GM06990 (cell line): ENCODE measurements around the gene CCDC73.
A peak's percentile ranks its signal among the peaks of the same experiment; 100 is the strongest.
"Not testable (repeated sequence)": the region's sequence is repeated elsewhere in the genome, so short reads cannot be mapped to it uniquely, and the experiment has no call there.

ENCODE experiments used
- DNase-seq: peaks from one replicate; pipeline ENCODE4 v3.0.0-alpha.2; 2011; ENCODE audit not compliant: insufficient read length; ENCODE audit errors: extremely low read depth
- H3K27me3 ChIP-seq: replicated peaks from 2 replicates; pipeline ENCODE4 v1.6.0; 2011; ENCODE audit warnings: low read length; ENCODE audit not compliant: control insufficient read depth, insufficient read depth
- H3K36me3 ChIP-seq: 2 replicates; pipeline ENCODE4 v1.5.1; 2011; ENCODE audit warnings: low read length; ENCODE audit not compliant: control insufficient read depth, insufficient read depth
- H3K4me3 ChIP-seq: replicated peaks from 2 replicates; pipeline ENCODE4 v1.5.1; 2011; ENCODE audit warnings: low read depth, mild to moderate bottlenecking, control low read depth, low read length
- TF ChIP-seq, protein P1 (sequence below): IDR thresholded peaks from 2 replicates; pipeline ENCODE4 v1.5.1; 2011; ENCODE audit warnings: low read length, control low read depth, mild to moderate bottlenecking, inconsistent platforms; ENCODE audit not compliant: insufficient read depth, poor library complexity, severe bottlenecking

The CCDC73 gene

DNA sequence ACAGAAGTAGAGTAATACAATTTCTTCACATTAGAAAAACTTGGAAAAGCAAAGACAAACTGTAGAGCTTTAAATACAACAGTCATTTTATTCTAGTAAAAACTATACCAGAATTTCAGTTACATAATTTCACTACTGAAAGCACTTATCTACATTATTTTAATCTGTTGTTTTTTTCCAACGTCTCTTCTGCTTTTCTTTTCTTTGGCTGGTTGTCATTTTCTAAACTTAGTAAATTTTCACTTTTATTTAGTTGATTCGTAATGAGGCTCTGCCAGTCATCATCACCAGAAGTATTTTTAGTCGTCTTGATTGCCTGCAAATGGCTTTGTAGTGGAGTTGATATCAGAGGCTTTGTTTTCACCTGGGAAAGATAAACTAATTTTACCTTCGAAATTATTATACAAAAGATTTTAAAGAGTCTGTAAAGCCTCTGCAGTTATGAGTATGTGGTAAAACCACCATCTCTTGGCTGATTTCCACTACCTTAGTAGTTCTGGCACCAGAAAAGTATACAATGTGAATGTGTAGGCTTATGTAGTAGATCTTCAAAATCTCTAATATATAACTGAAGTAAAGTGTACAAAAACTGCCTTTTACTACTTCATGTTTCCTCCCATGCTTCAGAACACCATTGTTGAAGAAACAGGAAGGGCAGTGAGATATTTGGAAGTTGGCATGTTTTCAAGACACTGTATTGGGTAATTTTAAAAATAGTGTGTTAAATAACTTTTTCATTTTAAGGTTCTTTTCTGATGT lies 191.6 kb downstream of the CCDC73 start:
- Histone ChIP-seq H3K36me3 (peaks cover 5% of the 10 kb centered on the region), H3K4me3 (no peak overlapping the region), H3K27me3 (no peaks in the 10 kb centered on the region)
- TF ChIP-seq, protein P1, sequence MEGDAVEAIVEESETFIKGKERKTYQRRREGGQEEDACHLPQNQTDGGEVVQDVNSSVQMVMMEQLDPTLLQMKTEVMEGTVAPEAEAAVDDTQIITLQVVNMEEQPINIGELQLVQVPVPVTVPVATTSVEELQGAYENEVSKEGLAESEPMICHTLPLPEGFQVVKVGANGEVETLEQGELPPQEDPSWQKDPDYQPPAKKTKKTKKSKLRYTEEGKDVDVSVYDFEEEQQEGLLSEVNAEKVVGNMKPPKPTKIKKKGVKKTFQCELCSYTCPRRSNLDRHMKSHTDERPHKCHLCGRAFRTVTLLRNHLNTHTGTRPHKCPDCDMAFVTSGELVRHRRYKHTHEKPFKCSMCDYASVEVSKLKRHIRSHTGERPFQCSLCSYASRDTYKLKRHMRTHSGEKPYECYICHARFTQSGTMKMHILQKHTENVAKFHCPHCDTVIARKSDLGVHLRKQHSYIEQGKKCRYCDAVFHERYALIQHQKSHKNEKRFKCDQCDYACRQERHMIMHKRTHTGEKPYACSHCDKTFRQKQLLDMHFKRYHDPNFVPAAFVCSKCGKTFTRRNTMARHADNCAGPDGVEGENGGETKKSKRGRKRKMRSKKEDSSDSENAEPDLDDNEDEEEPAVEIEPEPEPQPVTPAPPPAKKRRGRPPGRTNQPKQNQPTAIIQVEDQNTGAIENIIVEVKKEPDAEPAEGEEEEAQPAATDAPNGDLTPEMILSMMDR, result no peak
- DNase-seq, result no peak

DNA sequence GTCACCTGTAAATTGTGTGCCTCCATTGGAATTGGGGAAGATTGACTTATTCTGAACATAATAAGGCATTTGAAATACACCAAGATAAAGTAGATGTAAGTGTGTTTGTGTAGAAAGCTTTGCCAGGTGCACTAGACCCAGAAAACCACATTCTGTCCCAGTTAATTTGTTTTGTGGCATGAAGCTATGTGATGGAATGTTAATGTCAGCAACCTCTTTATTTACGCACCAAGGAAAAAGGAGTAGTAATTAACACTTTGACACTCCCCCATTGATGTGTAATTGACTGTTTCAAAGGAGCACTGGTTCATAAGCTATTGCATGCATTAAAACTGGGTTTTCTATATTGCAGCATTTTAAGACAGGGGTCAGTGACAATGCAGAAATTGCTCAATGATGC lies 196.5 kb downstream of the CCDC73 start:
- no peak for DNase-seq
- Histone ChIP-seq H3K36me3 (peaks cover 11% of the 10 kb centered on the region), H3K27me3 (no peaks in the 10 kb centered on the region), H3K4me3 (no peak overlapping the region)
- TF ChIP-seq, protein P1, result no peak

DNA sequence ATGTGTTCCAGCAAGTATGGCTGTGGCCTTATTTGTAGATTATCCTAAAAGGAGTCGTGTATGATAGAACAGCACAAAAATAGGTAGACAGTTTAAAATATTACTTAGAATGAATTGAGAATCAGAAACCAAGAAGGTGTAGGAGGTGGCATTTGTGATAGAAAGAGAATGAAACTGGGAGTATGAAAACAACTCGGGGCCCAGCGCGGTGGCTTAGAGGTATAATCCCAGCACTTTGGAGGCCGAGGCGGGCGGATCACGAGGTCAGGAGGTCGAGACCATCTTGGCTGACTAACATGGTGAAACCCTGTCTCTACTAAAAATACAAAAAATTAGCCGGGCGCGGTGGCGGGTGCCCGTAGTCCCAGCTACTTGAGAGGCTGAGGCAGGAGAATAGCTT lies 198.3 kb downstream of the CCDC73 start:
- not testable (repeated sequence) for DNase-seq, H3K4me3 ChIP-seq
- H3K36me3 ChIP-seq, result peaks cover 20% of the 10 kb centered on the region

DNA sequence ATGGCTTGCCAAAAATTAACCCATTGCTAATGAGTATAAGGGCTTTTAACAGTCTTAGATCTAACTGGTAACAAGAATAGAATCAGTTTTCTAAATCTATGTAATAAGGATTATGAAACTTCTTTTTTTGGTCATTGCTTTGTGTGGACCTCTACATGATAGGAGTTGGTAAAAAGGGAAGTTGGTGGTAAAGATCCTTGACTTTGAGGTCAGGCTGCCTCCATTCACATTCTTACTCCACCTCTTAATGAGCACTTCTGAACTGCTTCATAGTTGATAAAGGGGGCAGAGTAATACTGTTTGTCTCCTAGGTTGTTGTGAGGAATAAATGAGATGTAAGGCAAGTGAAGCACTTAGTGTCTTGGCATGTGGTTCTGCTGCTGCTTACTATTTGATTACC lies 200.2 kb downstream of the CCDC73 start:
- TF ChIP-seq, protein P1, result no peak
- DNase-seq, result peak; percentile 19
- Histone ChIP-seq H3K27me3 (no peaks in the 10 kb centered on the region), H3K4me3 (no peak overlapping the region), H3K36me3 (peaks cover 27% of the 10 kb centered on the region)

More for the DNA sequence above, 198.3 kb downstream of the CCDC73 start:
- H3K27me3 ChIP-seq, result not testable (repeated sequence)

DNA sequence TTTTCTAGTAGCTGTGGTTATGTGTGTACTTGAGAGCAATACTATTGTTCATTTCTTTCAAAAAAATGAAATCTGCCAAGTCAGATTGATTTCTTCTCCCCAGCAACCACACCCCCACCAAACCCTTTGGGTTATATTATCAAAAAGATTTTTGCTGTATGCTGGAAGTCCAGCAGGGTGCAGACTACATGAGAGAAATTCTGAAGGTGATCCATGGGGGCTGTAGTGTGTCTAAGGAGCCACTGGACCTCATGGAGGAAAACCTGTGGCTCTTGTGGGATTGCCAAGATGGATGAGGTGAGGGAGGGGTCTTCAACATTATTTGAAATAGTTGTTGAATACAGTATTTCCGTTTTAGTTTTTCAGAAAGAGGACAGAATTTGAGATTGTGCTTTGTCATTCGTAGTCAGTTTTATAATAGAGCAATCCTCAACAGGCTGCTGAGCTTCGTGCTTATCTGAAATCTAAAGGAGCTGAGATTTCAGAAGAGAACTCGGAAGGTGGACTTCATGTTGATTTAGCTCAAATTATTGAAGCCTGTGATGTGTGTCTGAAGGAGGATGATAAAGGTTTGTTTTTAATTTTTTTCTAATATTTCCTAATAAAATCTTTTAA lies 207.8 kb downstream of the CCDC73 start:
- Histone ChIP-seq H3K36me3 (peaks cover 16% of the 10 kb centered on the region), H3K4me3 (no peak overlapping the region), H3K27me3 (no peaks in the 10 kb centered on the region)
- DNase-seq, result no peak
- TF ChIP-seq, protein P1, result peak; percentile 33

DNA sequence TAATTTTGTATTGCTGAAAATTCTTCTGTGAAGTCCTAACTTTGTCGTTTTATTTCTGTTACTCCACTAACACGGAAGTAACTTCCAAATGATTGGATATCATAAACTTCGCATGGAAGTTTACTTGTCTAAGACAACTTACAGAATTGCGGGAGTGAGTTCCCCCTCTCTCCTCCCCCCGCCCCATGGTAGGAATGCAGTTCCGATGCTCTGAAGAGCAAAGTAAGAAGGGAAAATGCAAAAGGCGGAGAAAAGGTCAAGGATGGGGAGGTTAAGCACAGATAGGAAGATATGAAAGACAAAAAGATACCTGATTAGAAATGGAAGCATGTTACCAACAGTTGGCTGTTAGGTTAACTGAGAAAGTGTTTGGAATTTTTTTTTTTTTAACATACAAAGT lies 209.5 kb downstream of the CCDC73 start:
- Histone ChIP-seq H3K4me3 (peak overlapping the region; percentile 94), H3K36me3 (peaks cover 12% of the 10 kb centered on the region), H3K27me3 (no peaks in the 10 kb centered on the region)
- TF ChIP-seq, protein P1, result no peak
- DNase-seq, result no peak
